Lower leg skin (tissue), 4 donors: ENCODE measurements around the gene CALCA. TPM values are rescaled to one million over a fixed set of nuclear protein-coding genes. Genes with fewer than 3 reads are reported as not detected.

Experiments used
- DNase-seq, 2 donors: peaks; one replicate each; pipeline ENCODE4 v3.0.0-alpha.2; 2019; ENCODE audit warnings: low spot score in 2 of 2
- H3K4me3 ChIP-seq: fragments of 200-600 bp; sonication (generic); 2 replicates; pipeline ENCODE4 v1.5.1; 2017; ENCODE audit warnings: mild to moderate bottlenecking, low read depth; ENCODE audit not compliant: poor library complexity, severe bottlenecking
- POLR2A ChIP-seq, 2 donors: fragments of 450-650 bp; IDR thresholded peaks; one replicate each; pipeline ENCODE4 v1.6.1; 2016 to 2017; ENCODE audit warnings: antibody characterized with exemption in 2 of 2, mild to moderate bottlenecking in 1 of 2, moderate library complexity in 1 of 2
- WGBS, 2 donors: methylation state at CpG; one replicate each; pipeline ENCODE4 v1.1.5; 2018; 5-methylcytosine and 5-hydroxymethylcytosine counted together
- intact Hi-C: fragments of 100-400 bp; cut with DNase I; formaldehyde crosslinking; loops from one replicate; pipeline ENCODE4 v1.15.0; 2023; ENCODE audit warnings: low total_unique reads
- total RNA-seq, 4 donors: library from RNA; depleted of rRNA; stranded (reverse); fragments of >200 nt; gene quantifications; one replicate each; pipeline ENCODE4 v1.1.0, GENCODE V29; 2016
- TF ChIP-seq, protein P1 (sequence below), 3 donors: fragments of 450-650 bp; IDR thresholded peaks; one replicate each; pipeline ENCODE4 v1.5.1; 2016; ENCODE audit warnings: antibody characterized with exemption in 3 of 3, mild to moderate bottlenecking in 3 of 3, moderate library complexity in 2 of 3

CALCA gene
- total RNA-seq, 4 donors from 2014 or later = not detected

DNA sequence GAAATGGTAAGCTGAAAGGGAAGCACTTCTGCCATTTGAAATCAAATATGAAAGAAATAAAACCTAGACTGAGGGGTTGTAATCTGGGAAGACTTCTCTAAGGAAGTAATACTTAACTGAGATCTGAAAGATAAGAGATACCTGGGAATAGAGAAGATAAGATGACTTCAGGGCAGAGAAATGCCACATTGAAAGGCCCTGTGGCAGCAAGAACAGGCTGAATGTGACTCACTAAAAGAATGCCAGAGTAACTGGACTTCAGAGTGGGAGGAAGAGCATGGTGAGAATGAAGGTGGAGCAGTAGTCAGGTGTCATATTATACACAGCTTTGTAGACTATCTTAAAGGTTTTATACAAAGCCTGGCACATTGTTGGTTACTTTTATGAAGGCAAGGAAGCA is 17.6 kb downstream of the CALCA start:
- intact Hi-C loops = no loop called here
- no peak for DNase-seq
- no peak for TF ChIP-seq POLR2A (IDR thresholded peaks at IDR 0.05)
- TF ChIP-seq, protein P1, sequence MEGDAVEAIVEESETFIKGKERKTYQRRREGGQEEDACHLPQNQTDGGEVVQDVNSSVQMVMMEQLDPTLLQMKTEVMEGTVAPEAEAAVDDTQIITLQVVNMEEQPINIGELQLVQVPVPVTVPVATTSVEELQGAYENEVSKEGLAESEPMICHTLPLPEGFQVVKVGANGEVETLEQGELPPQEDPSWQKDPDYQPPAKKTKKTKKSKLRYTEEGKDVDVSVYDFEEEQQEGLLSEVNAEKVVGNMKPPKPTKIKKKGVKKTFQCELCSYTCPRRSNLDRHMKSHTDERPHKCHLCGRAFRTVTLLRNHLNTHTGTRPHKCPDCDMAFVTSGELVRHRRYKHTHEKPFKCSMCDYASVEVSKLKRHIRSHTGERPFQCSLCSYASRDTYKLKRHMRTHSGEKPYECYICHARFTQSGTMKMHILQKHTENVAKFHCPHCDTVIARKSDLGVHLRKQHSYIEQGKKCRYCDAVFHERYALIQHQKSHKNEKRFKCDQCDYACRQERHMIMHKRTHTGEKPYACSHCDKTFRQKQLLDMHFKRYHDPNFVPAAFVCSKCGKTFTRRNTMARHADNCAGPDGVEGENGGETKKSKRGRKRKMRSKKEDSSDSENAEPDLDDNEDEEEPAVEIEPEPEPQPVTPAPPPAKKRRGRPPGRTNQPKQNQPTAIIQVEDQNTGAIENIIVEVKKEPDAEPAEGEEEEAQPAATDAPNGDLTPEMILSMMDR (IDR thresholded peaks at IDR 0.05) = no peak
- no peak overlapping the region for H3K4me3 ChIP-seq

DNA sequence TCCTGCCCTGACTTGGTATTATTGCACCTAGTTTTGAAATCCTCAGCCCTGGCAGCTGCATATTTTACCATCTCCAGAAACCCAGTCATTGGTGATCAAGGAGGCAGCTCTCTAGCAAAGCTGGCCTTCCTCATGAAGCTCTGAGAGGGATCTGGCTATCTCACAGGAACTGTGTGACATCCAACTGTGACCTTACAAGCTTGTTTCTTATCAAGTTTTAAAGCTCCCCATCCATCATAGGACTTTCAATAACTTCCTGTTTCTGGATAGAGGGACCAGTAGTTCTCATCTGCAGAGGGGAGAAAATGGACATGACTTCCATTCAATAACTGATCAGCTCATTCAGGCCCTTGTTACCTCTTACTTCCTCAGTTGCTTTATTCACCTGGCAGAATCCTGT is 18.2 kb downstream of the CALCA start:
- H3K4me3 ChIP-seq = no peak overlapping the region
- TF ChIP-seq, protein P1 (IDR thresholded peaks at IDR 0.05) = no peak
- no peak for TF ChIP-seq POLR2A (IDR thresholded peaks at IDR 0.05)
- no peak for DNase-seq

DNA sequence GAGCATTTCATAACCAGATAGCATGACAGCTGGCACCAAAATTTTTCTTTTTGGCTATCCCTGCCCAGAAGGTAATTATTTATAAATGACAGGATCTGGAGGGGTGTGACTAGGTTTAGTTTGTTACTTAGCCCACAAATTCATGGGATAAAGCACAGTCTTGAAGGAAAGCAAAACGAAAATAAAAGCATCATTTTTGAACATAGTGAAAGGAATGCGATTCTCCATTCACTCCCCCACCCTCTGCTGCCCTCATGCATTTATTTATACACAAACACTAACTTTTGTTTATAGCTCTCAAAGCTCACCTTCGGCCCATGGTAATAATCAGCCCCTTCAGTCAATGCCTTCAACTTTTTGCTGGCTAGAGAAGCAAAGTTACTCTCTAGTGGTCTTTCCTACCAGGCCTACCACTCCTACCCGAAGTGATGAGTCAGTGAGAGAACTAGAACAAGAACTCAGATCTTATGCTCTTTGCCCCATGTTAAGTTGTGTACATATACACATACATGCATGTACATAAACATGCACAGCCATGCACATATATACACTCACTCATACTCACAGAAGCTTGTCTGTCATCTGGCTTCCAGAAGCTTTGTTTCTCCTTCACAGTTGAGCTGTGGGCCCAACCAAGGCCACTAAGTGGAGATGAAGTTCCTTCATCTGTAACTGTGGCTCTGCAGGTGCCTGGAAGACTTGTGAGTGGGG is 22.6 kb downstream of the CALCA start:
- TF ChIP-seq POLR2A (IDR thresholded peaks at IDR 0.05) = no peak
- TF ChIP-seq, protein P1 (IDR thresholded peaks at IDR 0.05) = no peak
- WGBS, 2 donors = 73 to 81% methylated on average over 4 of the region's 4 CpGs
- intact Hi-C loops = no loop called here
- no peak for DNase-seq
- H3K4me3 ChIP-seq = no peak overlapping the region

More for the DNA sequence above, 18.2 kb downstream of the CALCA start:
- intact Hi-C loops = no loop called here

DNA sequence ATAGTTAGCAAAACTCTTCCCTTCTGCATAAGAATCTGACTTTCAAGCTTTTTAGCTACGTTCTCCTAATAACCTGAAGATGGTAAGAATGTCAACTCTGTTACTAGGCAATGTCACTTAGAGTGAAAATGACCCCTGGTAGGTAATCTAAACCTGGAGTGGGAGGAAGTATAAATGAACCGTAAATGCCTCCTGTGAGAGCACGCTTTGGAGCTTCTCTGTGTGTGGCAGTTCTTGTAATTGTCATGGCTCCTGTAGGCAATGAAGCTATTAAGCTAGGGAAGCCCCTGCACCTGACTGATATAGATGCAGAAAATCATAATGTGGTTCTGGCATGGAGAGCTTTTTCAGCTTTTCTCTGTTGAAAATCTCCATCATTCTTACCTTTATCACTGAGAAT is 29.4 kb downstream of the CALCA start:
- 45 to 48% methylated on average over 3 of the region's 3 CpGs for WGBS, 2 donors
- DNase-seq = no peak
- intact Hi-C loops = no loop called here
- TF ChIP-seq POLR2A (IDR thresholded peaks at IDR 0.05) = no peak
- TF ChIP-seq, protein P1 (IDR thresholded peaks at IDR 0.05) = no peak
- H3K4me3 ChIP-seq = no peak overlapping the region

DNA sequence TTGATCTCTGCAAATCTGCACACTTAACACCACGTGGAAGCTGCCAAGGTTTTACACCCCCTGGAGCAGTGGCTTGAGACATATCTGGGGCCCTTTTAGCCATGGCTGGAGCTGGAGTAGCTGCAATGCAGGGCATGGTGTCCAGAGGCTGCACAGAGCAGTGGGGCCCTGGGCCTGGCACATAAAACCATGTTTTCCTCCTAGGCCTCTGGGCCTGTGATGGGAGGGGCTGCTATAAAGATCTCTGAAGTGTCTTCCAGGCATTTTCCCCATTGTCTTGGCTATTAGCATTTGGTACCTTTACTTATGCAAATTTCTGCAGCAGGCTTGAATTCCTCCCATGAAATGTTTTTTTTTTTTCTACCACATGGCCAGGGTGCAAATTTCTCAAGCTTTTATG is 33.2 kb downstream of the CALCA start:
- no peak overlapping the region for H3K4me3 ChIP-seq
- intact Hi-C loops = no loop called here
- TF ChIP-seq POLR2A (IDR thresholded peaks at IDR 0.05) = no peak
- TF ChIP-seq, protein P1 (IDR thresholded peaks at IDR 0.05) = no peak
- no peak for DNase-seq
- WGBS, 2 donors = 35 to 44% methylated on average over 1 of the region's 1 CpG
